Astrocyte of the cerebellum (primary cell): ENCODE measurements around the gene ASIC2.
"Not testable (repeated sequence)": the region's sequence is repeated elsewhere in the genome, so short reads cannot be mapped to it uniquely, and the experiment has no call there.

Experiments used
- DNase-seq: peaks from one replicate; pipeline ENCODE4 v3.0.0-alpha.2; 2011; ENCODE audit warnings: low read depth
- H3K4me3 ChIP-seq: 2 replicates; pipeline ENCODE4 v1.5.1; 2011; ENCODE audit warnings: mild to moderate bottlenecking, low read depth, low read length, moderate library complexity
- CTCF ChIP-seq: IDR thresholded peaks from 2 replicates; pipeline ENCODE4 v1.5.1; 2012; ENCODE audit warnings: low read length, low read depth, moderate library complexity, mild to moderate bottlenecking; ENCODE audit errors: missing control alignments
- in situ Hi-C: cut with HindIII; loops from 2 replicates; pipeline ENCODE4 v1.10.0; 2017; ENCODE audit warnings: low sequenced_read_pairs

Gene ASIC2

DNA sequence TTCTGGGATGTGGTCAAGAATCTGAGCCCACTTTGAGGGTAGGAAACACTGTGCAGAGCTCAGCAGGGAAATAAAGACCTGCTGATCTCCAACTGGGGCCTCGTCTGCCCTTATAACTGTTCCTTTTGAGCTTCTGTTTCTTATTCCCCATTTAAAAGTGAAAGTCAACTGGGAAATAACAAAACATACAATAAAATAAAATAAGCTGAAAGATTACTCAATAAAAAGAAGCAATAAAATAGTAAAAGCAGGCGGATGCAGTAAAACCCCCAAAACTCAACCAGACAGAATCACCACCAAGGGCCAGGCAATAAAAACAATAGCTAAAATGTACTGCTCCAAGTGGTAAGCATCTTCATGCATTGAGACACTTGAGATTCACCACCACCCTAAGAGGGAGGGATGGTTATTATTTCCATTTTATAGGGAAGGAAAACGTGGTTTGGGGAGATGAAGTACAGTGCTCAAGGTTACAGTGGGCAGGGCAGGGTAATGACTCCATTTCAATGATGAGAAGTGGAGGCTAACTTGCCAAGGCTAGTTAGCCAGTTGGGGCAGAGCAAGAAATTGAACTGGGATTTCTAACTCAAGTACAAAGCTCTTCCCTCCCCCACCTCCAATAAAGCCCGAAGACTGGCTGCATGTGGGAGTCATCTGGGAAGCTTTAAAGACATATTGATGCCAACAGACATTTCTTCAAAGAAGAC is 307.9 kb downstream of the ASIC2 start:
- no peak for TF ChIP-seq CTCF
- in situ Hi-C loops: no loop called here
- DNase-seq: no peak
- H3K4me3 ChIP-seq: no peak overlapping the region

GRCh38 chr17:32981611-32982010 is 311.5 kb downstream of the ASIC2 start:
- H3K4me3 ChIP-seq, in situ Hi-C loops, DNase-seq: not testable (repeated sequence)

DNA sequence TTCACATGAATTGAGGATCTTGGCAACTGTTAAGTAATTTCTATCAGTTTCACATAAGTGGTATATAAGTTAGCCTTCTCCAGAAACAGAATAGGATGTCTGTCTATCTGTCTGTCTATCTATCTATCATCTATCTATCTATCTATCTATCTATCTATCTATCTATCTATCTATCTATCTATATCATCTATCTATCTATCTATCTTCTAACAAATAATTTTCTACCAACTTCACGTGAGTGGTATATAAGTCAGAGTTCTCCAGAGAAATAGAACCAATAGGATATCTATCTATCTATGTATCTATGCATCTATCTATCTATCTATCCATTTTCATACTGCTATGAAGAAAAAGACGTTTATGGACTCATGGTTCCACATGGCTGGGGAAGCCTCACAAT is 312.9 kb downstream of the ASIC2 start:
- TF ChIP-seq CTCF: no peak
- DNase-seq: no peak
- H3K4me3 ChIP-seq: no peak overlapping the region
- in situ Hi-C loops: no loop called here

- DNase-seq: no peak
- TF ChIP-seq CTCF: no peak
- in situ Hi-C loops: no loop called here
- no peak overlapping the region for H3K4me3 ChIP-seq
Measured at GRCh38 chr17:32976605-32977004, 316.5 kb downstream of the ASIC2 start.

DNA sequence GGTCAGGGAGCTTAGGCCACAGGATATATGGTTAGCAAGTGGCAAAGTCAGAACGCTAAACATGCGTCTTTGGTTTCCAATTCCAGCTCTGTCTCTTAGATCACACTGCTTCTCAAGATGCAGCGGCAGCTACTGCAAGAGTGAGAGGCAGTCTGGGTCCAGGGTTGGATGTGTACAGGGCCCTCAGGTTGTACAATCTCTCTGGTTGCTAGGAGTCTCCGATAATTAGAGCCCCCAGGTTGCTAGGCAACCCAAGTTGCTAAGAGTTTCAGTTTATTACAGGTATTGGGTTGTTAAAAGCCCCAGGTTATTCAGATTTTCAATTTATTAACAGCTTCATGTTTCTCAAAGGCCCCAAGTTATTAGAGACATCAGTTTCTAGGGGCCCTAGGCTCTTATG is 317.0 kb downstream of the ASIC2 start:
- no peak overlapping the region for H3K4me3 ChIP-seq
- no peak for TF ChIP-seq CTCF
- no peak for DNase-seq
- in situ Hi-C loops: no loop called here

DNA sequence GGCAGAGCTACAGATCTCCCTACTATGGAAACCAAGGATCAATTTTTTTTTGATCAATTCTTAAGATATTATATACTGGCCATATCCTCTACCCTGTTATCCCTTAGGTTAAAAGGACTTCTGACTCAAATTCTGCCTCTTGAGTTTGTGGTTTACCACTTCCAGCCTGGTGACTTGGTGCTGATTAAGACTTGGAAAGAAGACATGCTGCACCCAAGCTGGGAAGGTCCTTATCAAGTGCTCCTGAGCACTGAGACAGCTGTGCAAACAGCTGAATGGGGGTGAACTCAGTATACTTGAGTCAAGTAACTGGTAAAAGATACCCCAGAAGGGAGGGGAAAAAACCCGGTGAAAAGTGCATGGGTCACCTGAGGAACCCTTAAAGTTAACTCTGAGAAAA is 321.9 kb downstream of the ASIC2 start:
- in situ Hi-C loops: no loop called here

More for the DNA sequence above, 321.9 kb downstream of the ASIC2 start:
- TF ChIP-seq CTCF: no peak
- no peak for DNase-seq
- no peak overlapping the region for H3K4me3 ChIP-seq
